GM19452 (cell line): Measurements from ENCODE around the gene FLNA.

Source experiments
- ATAC-seq: cut with Tn5 transposase; IDR thresholded peaks from one replicate; pipeline ENCODE4 v1.9.1; 2021; ENCODE audit not compliant: unreplicated experiment

FLNA gene

GRCh38 chrX:154360155-154360713 is 14.2 kb downstream of the FLNA start:
- no peak for ATAC-seq

GRCh38 chrX:154359362-154360154 is 14.9 kb downstream of the FLNA start:
- no peak for ATAC-seq

- no peak for ATAC-seq
Observed at GRCh38 chrX:154358829-154359228, 15.6 kb downstream of the FLNA start.

GRCh38 chrX:154358011-154358410 is 16.4 kb downstream of the FLNA start:
- ATAC-seq: no peak

GRCh38 chrX:154357205-154357604 is 17.2 kb downstream of the FLNA start:
- no peak for ATAC-seq

GRCh38 chrX:154356596-154356995 is 17.8 kb downstream of the FLNA start:
- no peak for ATAC-seq

- ATAC-seq: no peak
Observed at GRCh38 chrX:154355776-154356140, 18.7 kb downstream of the FLNA start.

- ATAC-seq: no peak
Observed at GRCh38 chrX:154355094-154355775, 19.2 kb downstream of the FLNA start.

- ATAC-seq: no peak
Observed at GRCh38 chrX:154354516-154354915, 19.9 kb downstream of the FLNA start.

GRCh38 chrX:154354013-154354412 is 20.4 kb downstream of the FLNA start:
- no peak for ATAC-seq

- no peak for ATAC-seq
Observed at GRCh38 chrX:154353172-154353843, 21.1 kb downstream of the FLNA start.

- no peak for ATAC-seq
Observed at GRCh38 chrX:154352466-154352865, 22.0 kb downstream of the FLNA start.

- no peak for ATAC-seq
Observed at GRCh38 chrX:154352012-154352401, 22.4 kb downstream of the FLNA start.

GRCh38 chrX:154351183-154352011 is 23.0 kb downstream of the FLNA start:
- no peak for ATAC-seq

GRCh38 chrX:154350429-154351182 is 23.8 kb downstream of the FLNA start:
- no peak for ATAC-seq

- ATAC-seq: no peak
Observed at GRCh38 chrX:154349979-154350378, 24.5 kb downstream of the FLNA start.

- ATAC-seq: no peak
Observed at GRCh38 chrX:154349359-154349935, 25.0 kb downstream of the FLNA start.

GRCh38 chrX:154348646-154349358 is 25.6 kb downstream of the FLNA start:
- ATAC-seq: no peak

- ATAC-seq: no peak
Observed at GRCh38 chrX:154348114-154348531, 26.3 kb downstream of the FLNA start.
